DOHH2 (cell line): ENCODE results near the gene RFC4.
A peak's percentile ranks its signal among the peaks of the same experiment; 100 is the strongest.

ENCODE experiments used
- H3F3A ChIP-seq: fragments of 200-600 bp; sonication (generic), shearing (Covaris generic); 2 replicates; pipeline ENCODE4 v1.6.0; 2016; ENCODE audit warnings: antibody characterized with exemption, mild to moderate bottlenecking; ENCODE audit not compliant: control insufficient read depth, insufficient read depth
- H3K27ac ChIP-seq: fragments of 200-600 bp; sonication (generic); 2 replicates; pipeline ENCODE4 v1.5.1; 2014; ENCODE audit warnings: low read depth, mild to moderate bottlenecking, low read length, moderate library complexity
- H3K27me3 ChIP-seq: fragments of 200-600 bp; sonication (generic); 2 replicates; pipeline ENCODE4 v1.6.1; 2014; ENCODE audit warnings: mild to moderate bottlenecking, low read length, mixed read lengths; ENCODE audit not compliant: control insufficient read depth
- H3K36me3 ChIP-seq: fragments of 200-600 bp; sonication (generic); 2 replicates; pipeline ENCODE4 v1.6.1; 2014; ENCODE audit warnings: mild to moderate bottlenecking, low read length, moderate library complexity, mixed read lengths; ENCODE audit not compliant: control insufficient read depth
- H3K4me1 ChIP-seq: fragments of 200-600 bp; sonication (generic); 2 replicates; pipeline ENCODE4 v1.6.1; 2014; ENCODE audit warnings: mild to moderate bottlenecking, low read length, mixed read lengths; ENCODE audit not compliant: control insufficient read depth
- H3K4me2 ChIP-seq: fragments of 200-600 bp; sonication (generic); 2 replicates; pipeline ENCODE4 v1.6.0; 2014; ENCODE audit warnings: mild to moderate bottlenecking, low read length, moderate library complexity
- H3K4me3 ChIP-seq: fragments of 200-600 bp; sonication (generic); 2 replicates; pipeline ENCODE4 v1.5.1; 2014; ENCODE audit warnings: mild to moderate bottlenecking, low read length, mixed read lengths
- H3K79me2 ChIP-seq: fragments of 200-600 bp; sonication (generic); 2 replicates; pipeline ENCODE4 v1.6.1; 2014; ENCODE audit warnings: mild to moderate bottlenecking, low read length, mixed read lengths; ENCODE audit not compliant: control insufficient read depth
- H3K9me2 ChIP-seq: fragments of 200-600 bp; sonication (generic); replicated peaks from 2 replicates; pipeline ENCODE4 v1.6.1; 2014; ENCODE audit warnings: mild to moderate bottlenecking, low read length, mixed read lengths; ENCODE audit not compliant: control insufficient read depth
- H3K9me3 ChIP-seq: fragments of 200-600 bp; sonication (generic); 2 replicates; pipeline ENCODE4 v1.6.1; 2014; ENCODE audit warnings: antibody characterized with exemption, low read length, mixed read lengths; ENCODE audit not compliant: control insufficient read depth, insufficient read depth
- H4K20me1 ChIP-seq: fragments of 200-600 bp; sonication (generic); 2 replicates; pipeline ENCODE4 v1.6.0; 2014; ENCODE audit warnings: low read depth, mild to moderate bottlenecking, antibody characterized with exemption, low read length, moderate library complexity; ENCODE audit not compliant: control insufficient read depth, insufficient read depth
- CTCF ChIP-seq: fragments of 200-600 bp; sonication (generic); IDR thresholded peaks from one replicate; pipeline ENCODE4 v1.5.1; 2014; ENCODE audit warnings: antibody characterized with exemption, mild to moderate bottlenecking, low read depth, low read length; ENCODE audit not compliant: poor library complexity, severe bottlenecking
- EZH2phosphoT487 ChIP-seq: fragments of 200-600 bp; sonication (generic); IDR thresholded peaks from 2 replicates; pipeline ENCODE4 v1.6.1; 2017; ENCODE audit warnings: borderline replicate concordance, mild to moderate bottlenecking, antibody characterized with exemption, low read length, moderate library complexity, mixed read lengths

Gene RFC4

GRCh38 chr3:186806089-186807055, at the start of gene RFC4:
TSS of gene RFC4 (minus strand) at chr3:186806482. CDS start at chr3:186804713, 1,769 bp downstream.
- Histone ChIP-seq H3K36me3 (peaks cover 44% of the 10 kb centered on the region), H4K20me1 (no peaks in the 10 kb centered on the region), H3K4me2 (peak within 1 kb of the TSS; percentile 86), H3K4me3 (peak within 1 kb of the TSS; percentile 83), H3F3A (0 out of 2 replicates have a peak, but pooled peaks cover 6% of the 10 kb centered on the region), H3K79me2 (peaks cover 53% of the 10 kb centered on the region), H3K4me1 (peaks cover 26% of the 10 kb centered on the region), H3K27me3 (no peaks in the 10 kb centered on the region), H3K9me3 (no peaks in the 10 kb centered on the region), H3K27ac (peak within 1 kb of the TSS; percentile 64), H3K9me2 (no peaks in the 10 kb centered on the region)
- TF ChIP-seq CTCF (no peak), EZH2phosphoT487 (no peak)

DNA sequence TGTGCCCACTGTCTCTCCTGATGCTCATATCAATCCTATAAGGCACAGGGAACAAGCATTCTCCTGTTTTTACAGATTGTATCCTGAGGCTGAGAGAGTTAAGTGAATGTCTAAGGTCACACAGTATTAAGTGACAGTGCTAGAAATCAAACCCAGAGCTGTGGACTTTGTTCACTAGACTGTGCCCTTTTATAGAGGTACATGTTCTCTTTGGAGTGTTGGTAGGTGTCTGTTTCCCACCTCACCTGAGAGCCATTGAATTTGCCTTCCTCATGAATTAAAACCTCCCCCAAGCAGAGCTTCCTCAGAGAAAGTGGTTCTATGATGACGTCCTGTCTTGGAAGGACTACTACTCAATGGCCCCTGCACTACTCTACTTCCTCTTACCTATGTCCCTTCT, 48.7 kb upstream of the RFC4 start:
- Histone ChIP-seq H3K36me3 (no peaks in the 10 kb centered on the region), H3F3A (no peaks in the 10 kb centered on the region), H3K79me2 (no peaks in the 10 kb centered on the region), H4K20me1 (no peaks in the 10 kb centered on the region), H3K9me2 (no peaks in the 10 kb centered on the region; the same call in 1 of the 2 replicates), H3K4me3 (no peak overlapping the region), H3K27me3 (no peaks in the 10 kb centered on the region), H3K4me1 (peaks cover 20% of the 10 kb centered on the region), H3K9me3 (no peaks in the 10 kb centered on the region), H3K27ac (no peak overlapping the region), H3K4me2 (no peak overlapping the region)
- TF ChIP-seq EZH2phosphoT487 = no peak
- no peak for TF ChIP-seq CTCF

DNA sequence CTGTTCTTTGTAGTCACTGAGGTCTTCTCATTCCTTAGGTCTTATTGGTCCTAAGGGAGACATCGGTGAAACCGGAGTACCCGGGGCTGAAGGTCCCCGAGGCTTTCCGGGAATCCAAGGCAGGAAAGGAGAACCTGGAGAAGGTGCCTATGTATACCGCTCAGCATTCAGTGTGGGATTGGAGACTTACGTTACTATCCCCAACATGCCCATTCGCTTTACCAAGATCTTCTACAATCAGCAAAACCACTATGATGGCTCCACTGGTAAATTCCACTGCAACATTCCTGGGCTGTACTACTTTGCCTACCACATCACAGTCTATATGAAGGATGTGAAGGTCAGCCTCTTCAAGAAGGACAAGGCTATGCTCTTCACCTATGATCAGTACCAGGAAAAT, 47.9 kb upstream of the RFC4 start:
- Histone ChIP-seq H4K20me1 (no peaks in the 10 kb centered on the region), H3K4me3 (no peak overlapping the region), H3K9me2 (no peaks in the 10 kb centered on the region; the same call in 1 of the 2 replicates), H3K36me3 (no peaks in the 10 kb centered on the region), H3K79me2 (no peaks in the 10 kb centered on the region), H3K4me2 (no peak overlapping the region), H3K9me3 (no peaks in the 10 kb centered on the region), H3F3A (no peaks in the 10 kb centered on the region), H3K27ac (no peak overlapping the region), H3K4me1 (peaks cover 27% of the 10 kb centered on the region), H3K27me3 (no peaks in the 10 kb centered on the region)
- no peak for TF ChIP-seq EZH2phosphoT487
- no peak for TF ChIP-seq CTCF
